Gastrocnemius medialis (tissue), 4 donors: ENCODE data around the gene PSD4. TPM values are rescaled to one million over a fixed set of nuclear protein-coding genes. Genes with fewer than 3 reads are reported as not detected.

Source experiments
- ATAC-seq, 2 donors: fragments of 150-250 bp; one replicate each; pipeline ENCODE4 v1.9.1; 2016
- DNase-seq, 2 donors: peaks; one replicate each; pipeline ENCODE4 v3.0.0-alpha.2; 2019
- H3K27ac ChIP-seq, 4 donors: fragments of 200-600 bp; sonication (generic); 1 replicate in 1 of 4; 2 replicates in 3 of 4; pipeline ENCODE4 v1.5.1; 2016 to 2018; ENCODE audit warnings: mild to moderate bottlenecking in 2 of 4, moderate library complexity in 1 of 4
- H3K27me3 ChIP-seq, 3 donors: fragments of 200-600 bp; sonication (generic) in 2 of 3; 1 replicate in 1 of 3; 2 replicates in 2 of 3; pipeline versions ENCODE4 v1.5.1 to v1.6.0; 2016 to 2019; ENCODE audit warnings: mild to moderate bottlenecking in 1 of 3, moderate library complexity in 1 of 3
- H3K36me3 ChIP-seq, 2 donors: fragments of 200-600 bp; sonication (generic) in 1 of 2; one replicate each; pipeline ENCODE4 v1.5.1; 2017 to 2018
- H3K4me1 ChIP-seq, 2 donors: fragments of 200-600 bp; sonication (generic) in 1 of 2; one replicate each; pipeline ENCODE4 v1.5.1; 2016 to 2017; ENCODE audit warnings: mild to moderate bottlenecking in 2 of 2
- H3K4me3 ChIP-seq, 4 donors: fragments of 200-600 bp; sonication (generic) in 3 of 4; 1 replicate in 1 of 4; 2 replicates in 3 of 4; pipeline ENCODE4 v1.5.1; 2016 to 2019; ENCODE audit warnings: mild to moderate bottlenecking in 2 of 4
- H3K9me3 ChIP-seq, 3 donors: fragments of 200-600 bp; sonication (generic) in 2 of 3; 1 replicate in 1 of 3; 2 replicates in 2 of 3; pipeline ENCODE4 v1.5.1; 2016 to 2019
- POLR2A ChIP-seq, 2 donors: fragments of 450-650 bp; IDR thresholded peaks; one replicate each; pipeline ENCODE4 v1.6.1; 2017; ENCODE audit warnings: antibody characterized with exemption in 2 of 2, mild to moderate bottlenecking in 2 of 2, moderate library complexity in 2 of 2
- in situ Hi-C, 4 donors: fragments of 200-750 bp; cut with MboI; loops; one replicate each; pipeline versions ENCODE4 v1.15.0 to v1.8.0; 2017; ENCODE audit warnings: low sequenced_read_pairs in 4 of 4
- intact Hi-C: fragments of 100-400 bp; cut with DNase I; formaldehyde crosslinking; loops from one replicate; pipeline ENCODE4 v1.15.1; 2023; ENCODE audit warnings: low total_unique reads
- total RNA-seq, 4 donors: library from RNA; depleted of rRNA; stranded (reverse); fragments of >200 nt; gene quantifications; one replicate each; pipeline versions ENCODE4 v1.1.0 to v1.2.3, GENCODE V29; 2016
- TF ChIP-seq, protein P1 (sequence below), 5 experiments: fragments of 450-650 bp in 3 of 5; fragments of 200-600 bp in 2 of 5; sonication (generic) in 2 of 5; IDR thresholded peaks in 4 of 5; conservative IDR thresholded peaks in 1 of 5; 1 replicate in 4 of 5; 2 replicates in 1 of 5; pipeline ENCODE4 v1.5.1; 2016 to 2019; ENCODE audit warnings: antibody characterized with exemption in 5 of 5, mild to moderate bottlenecking in 3 of 5, moderate library complexity in 3 of 5

The PSD4 gene
- total RNA-seq: 1 to 10 TPM in 3 of 4 donors, under 1 TPM in 1; 0.32 to 1.3 (median 1.2) TPM

DNA sequence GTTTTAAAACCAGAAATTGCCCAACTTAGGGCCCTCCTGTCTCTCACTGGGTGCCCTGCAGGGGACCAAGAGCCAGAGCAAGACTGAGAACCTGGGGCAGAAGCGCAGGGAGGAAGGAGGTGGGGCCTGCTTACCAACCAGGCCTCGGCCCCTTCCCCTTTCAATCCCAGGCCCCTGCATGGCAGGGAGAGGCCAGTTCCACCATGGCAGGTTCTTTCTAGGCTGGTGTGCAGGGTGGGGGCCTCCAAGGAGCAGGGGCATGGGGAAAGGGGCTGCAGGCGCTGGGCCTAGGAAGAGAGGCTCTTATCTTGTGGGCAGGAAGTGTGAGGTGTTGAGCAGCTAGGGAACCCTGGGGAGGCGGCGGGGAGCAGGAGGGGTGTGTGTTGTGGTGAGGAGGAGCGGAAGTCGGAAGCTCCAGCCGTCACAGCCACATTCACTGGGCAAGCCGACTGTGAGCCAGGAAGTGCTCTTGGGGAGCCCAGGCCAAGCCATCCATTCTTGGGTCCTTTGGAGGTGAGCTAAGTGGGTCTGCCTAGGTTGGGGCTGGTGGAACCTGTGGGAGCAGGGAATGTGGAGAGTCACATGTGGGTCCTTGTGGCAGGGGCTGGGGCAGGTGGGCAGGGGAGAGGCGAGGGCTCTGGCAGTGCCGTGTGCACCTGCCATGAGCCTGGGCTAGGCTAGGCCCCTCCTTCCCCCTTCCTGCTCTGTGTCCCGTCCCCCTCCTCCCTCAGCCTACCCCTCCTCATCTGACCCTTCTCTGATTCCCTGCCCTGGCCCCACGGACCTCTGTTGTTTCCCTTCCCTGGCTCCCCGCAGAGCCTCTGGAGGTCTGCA lies at the start of gene PSD4:
TSS of gene PSD4 (plus strand) at position 430 of the 834 bp plus-strand sequence. CDS start 8,486 bp downstream, outside the sequence.
- ATAC-seq (no peak), DNase-seq (peak; percentile 23 to 37)
- intact Hi-C loops (no loop called here), in situ Hi-C loops (no loop called here)
- Histone ChIP-seq H3K9me3 (no peaks in the 10 kb centered on the region), H3K27me3 (no peaks in the 10 kb centered on the region), H3K27ac (no peak within 1 kb of the TSS), H3K4me3 (peak within 1 kb of the TSS in 1 of 4 donors; percentile 24), H3K4me1 (no peaks in the 10 kb centered on the region), H3K36me3 (no peaks in the 10 kb centered on the region)
- TF ChIP-seq, protein P1, sequence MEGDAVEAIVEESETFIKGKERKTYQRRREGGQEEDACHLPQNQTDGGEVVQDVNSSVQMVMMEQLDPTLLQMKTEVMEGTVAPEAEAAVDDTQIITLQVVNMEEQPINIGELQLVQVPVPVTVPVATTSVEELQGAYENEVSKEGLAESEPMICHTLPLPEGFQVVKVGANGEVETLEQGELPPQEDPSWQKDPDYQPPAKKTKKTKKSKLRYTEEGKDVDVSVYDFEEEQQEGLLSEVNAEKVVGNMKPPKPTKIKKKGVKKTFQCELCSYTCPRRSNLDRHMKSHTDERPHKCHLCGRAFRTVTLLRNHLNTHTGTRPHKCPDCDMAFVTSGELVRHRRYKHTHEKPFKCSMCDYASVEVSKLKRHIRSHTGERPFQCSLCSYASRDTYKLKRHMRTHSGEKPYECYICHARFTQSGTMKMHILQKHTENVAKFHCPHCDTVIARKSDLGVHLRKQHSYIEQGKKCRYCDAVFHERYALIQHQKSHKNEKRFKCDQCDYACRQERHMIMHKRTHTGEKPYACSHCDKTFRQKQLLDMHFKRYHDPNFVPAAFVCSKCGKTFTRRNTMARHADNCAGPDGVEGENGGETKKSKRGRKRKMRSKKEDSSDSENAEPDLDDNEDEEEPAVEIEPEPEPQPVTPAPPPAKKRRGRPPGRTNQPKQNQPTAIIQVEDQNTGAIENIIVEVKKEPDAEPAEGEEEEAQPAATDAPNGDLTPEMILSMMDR (IDR thresholded peaks at IDR 0.05 in 4 of 5, conservative IDR thresholded peaks at IDR 0.05 in 1 of 5): no peak
- TF ChIP-seq POLR2A (IDR thresholded peaks at IDR 0.05): no peak

DNA sequence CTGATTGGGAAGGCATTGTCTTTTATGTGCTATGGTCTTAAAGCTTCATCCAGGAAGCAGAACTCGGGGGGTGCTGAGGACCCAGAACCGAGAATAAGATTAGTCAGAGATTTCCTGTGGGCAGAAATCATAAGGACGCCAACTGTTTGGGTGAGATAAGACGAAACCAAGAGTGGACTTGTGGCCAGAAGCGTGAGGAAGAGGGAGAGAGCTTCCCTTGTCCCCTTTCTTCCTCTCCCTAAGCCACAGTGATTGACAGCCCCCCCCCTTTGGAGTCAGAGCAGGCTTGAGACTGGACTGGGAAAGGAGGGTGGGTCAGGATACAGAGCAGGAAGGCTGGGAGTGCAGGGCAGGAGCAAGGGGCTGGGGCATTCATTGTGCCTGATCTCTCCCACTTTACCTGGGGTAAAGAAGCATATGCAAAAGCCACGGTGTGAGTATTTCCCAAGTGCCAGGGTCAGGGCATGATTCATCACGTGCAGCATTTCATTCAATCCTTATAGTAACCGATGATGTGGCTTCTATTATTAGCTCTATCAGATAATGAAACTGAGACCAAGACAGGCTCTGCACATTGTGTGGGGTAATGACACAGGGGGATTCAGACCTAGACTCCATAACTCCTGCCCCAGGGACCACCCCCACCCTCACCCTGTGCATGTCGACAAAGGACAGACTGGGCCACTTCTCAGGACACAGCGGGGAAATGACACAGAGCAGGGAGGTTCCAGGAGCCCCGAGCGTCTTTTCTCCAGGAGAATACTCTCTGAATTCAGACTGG lies 49.4 kb upstream of the PSD4 start:
- Histone ChIP-seq H3K27me3 (no peaks in the 10 kb centered on the region), H3K4me3 (no peak overlapping the region), H3K36me3 (no peaks in the 10 kb centered on the region), H3K9me3 (no peaks in the 10 kb centered on the region), H3K27ac (no peak overlapping the region), H3K4me1 (no peaks in the 10 kb centered on the region)
- peak; percentile 65 to 84 for ATAC-seq
- in situ Hi-C loops (no loop called here), intact Hi-C loops (no loop called here)
- TF ChIP-seq, protein P1 (IDR thresholded peaks at IDR 0.05 in 4 of 5, conservative IDR thresholded peaks at IDR 0.05 in 1 of 5): no peak
- TF ChIP-seq POLR2A (IDR thresholded peaks at IDR 0.05): no peak
- no peak for DNase-seq

DNA sequence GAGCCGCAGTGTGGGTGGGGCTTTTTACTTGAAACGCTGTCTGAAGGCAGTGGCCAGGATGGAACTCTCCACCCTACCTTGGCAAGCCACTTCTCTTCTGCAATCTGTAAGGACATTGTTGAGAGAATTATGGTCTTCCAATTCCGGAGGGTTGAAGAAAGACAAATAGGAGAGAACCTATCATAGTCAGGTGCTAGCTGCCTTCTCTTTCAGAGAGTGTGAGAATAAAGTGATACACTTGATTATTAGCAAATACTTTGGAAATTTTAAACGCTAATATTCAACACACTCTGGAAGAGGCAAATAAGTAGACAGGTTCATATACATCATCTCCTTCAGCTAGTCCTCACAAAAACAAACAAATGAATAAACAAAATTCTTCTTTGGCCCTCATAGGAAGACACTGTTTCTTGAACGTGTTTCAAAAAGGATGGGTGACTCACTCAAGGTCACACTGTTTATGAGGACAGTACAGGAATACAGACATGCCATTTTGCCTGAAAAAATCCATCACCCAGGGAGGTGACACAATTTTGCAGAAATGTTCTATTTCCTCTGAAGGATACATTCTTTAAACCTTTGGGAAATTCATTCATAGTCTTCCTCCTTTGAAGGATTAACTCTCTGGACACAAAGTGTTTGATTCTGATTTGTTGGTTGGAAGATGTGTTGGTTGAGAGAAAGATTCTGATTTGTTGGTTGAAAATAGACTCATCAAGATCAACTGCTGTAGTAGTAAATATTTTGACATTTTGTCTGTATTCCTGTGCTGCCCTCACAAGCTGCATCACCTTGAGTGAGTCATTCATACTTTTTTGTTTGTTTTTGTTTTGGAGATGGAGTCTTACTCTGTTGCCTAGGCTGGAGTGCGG lies 48.6 kb upstream of the PSD4 start:
- ATAC-seq: no peak
- intact Hi-C loops (no loop called here), in situ Hi-C loops (no loop called here)
- Histone ChIP-seq H3K27me3 (no peaks in the 10 kb centered on the region), H3K4me1 (no peaks in the 10 kb centered on the region), H3K36me3 (no peaks in the 10 kb centered on the region), H3K27ac (no peak overlapping the region), H3K4me3 (no peak overlapping the region), H3K9me3 (no peaks in the 10 kb centered on the region)
- DNase-seq: no peak
- TF ChIP-seq, protein P1 (IDR thresholded peaks at IDR 0.05 in 4 of 5, conservative IDR thresholded peaks at IDR 0.05 in 1 of 5): no peak
- no peak for TF ChIP-seq POLR2A (IDR thresholded peaks at IDR 0.05)

DNA sequence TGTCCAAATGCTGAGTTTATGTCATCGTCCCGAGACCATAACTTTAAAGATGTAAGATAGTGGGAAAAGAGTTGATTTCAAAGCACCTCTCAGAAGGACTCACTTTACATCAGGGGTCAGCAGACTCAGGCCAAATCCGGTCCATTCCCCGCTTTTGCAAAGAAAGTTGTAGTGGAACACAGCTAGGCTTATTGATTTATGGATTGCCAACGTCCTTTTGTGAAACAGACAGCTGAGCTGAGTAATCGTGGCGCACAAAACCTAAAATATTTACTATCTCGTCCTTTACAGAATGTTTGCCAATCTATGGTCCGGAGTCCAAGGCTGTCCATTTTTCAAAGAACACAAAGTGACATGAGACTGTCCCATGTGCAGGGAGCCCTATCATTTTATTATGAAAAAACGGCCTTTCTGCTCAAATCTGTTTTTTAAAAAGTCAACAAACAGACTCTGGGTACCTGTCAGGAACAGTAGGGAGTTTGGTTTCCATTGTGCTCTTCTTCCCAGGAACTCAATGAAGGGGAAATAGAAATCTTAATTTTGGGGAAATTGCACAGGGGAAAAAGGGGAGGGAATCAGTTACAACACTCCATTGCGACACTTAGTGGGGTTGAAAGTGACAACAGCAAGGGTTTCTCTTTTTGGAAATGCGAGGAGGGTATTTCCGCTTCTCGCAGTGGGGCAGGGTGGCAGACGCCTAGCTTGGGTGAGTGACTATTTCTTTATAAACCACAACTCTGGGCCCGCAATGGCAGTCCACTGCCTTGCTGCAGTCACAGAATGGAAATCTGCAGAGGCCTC lies 46.7 kb upstream of the PSD4 start, which contains the start of gene IL1RN:
TSS of gene IL1RN (plus strand) at position 754 of the 801 bp plus-strand sequence. CDS start at position 781, 27 bp downstream.
- no peak for TF ChIP-seq POLR2A (IDR thresholded peaks at IDR 0.05)
- TF ChIP-seq, protein P1 (IDR thresholded peaks at IDR 0.05 in 4 of 5, conservative IDR thresholded peaks at IDR 0.05 in 1 of 5): no peak
- DNase-seq (peak; percentile 8 to 25), ATAC-seq (no peak)
- Histone ChIP-seq H3K4me1 (no peaks in the 10 kb centered on the region), H3K27ac (no peak within 1 kb of the TSS), H3K4me3 (no peak within 1 kb of the TSS), H3K27me3 (no peaks in the 10 kb centered on the region), H3K36me3 (no peaks in the 10 kb centered on the region), H3K9me3 (no peaks in the 10 kb centered on the region)
- in situ Hi-C loops (no loop called here), intact Hi-C loops (no loop called here)
